Heart left ventricle (tissue), 16 donors: ENCODE data around the gene MAD2L1. TPM values are rescaled to one million over a fixed set of nuclear protein-coding genes. Genes with fewer than 3 reads are reported as not detected.

Experiments used
- ATAC-seq, 4 donors: fragments of 200-7000 bp; cut with Tn5 transposase; one replicate each; pipeline ENCODE4 v1.9.1; 2020 to 2022; ENCODE audit warnings: moderate library complexity in 4 of 4, mild to moderate bottlenecking in 3 of 4, moderate number of reproducible peaks in 1 of 4
- DNase-seq, 5 donors: peaks; one replicate each; pipeline ENCODE4 v3.0.0-alpha.2; 2020
- H3K27ac ChIP-seq, 12 donors: fragments of 200-600 bp; sonication (generic) in 4 of 12; one replicate each; pipeline versions ENCODE4 v1.5.0 to v1.8.0; 2016 to 2022; ENCODE audit warnings: mild to moderate bottlenecking in 2 of 12
- H3K27me3 ChIP-seq, 9 donors: fragments of 200-600 bp; sonication (generic) in 2 of 9; one replicate each; pipeline versions ENCODE4 v1.5.1 to v1.8.0; 2016 to 2022; ENCODE audit warnings: mild to moderate bottlenecking in 3 of 9
- H3K36me3 ChIP-seq, 9 donors: fragments of 200-600 bp; sonication (generic) in 2 of 9; one replicate each; pipeline versions ENCODE4 v1.5.0 to v1.8.0; 2018 to 2022; ENCODE audit warnings: mild to moderate bottlenecking in 2 of 9
- H3K4me1 ChIP-seq, 12 donors: fragments of 200-600 bp; sonication (generic) in 4 of 12; one replicate each; pipeline versions ENCODE4 v1.5.0 to v1.8.0; 2016 to 2022; ENCODE audit warnings: mild to moderate bottlenecking in 3 of 12
- H3K4me3 ChIP-seq, 12 donors: fragments of 200-600 bp; sonication (generic) in 4 of 12; one replicate each; pipeline versions ENCODE4 v1.5.0 to v1.8.0; 2017 to 2022; ENCODE audit warnings: mild to moderate bottlenecking in 9 of 12, moderate library complexity in 4 of 12
- H3K9me3 ChIP-seq, 12 donors: fragments of 200-600 bp; sonication (generic) in 4 of 12; one replicate each; pipeline versions ENCODE4 v1.5.0 to v1.8.0; 2016 to 2022; ENCODE audit warnings: mild to moderate bottlenecking in 1 of 12
- CTCF ChIP-seq, 12 donors: fragments of 200-600 bp; sonication (generic) in 4 of 12; IDR thresholded peaks; one replicate each; pipeline versions ENCODE4 v1.5.0 to v1.8.0; 2018 to 2022; ENCODE audit warnings: antibody characterized with exemption in 12 of 12, mild to moderate bottlenecking in 5 of 12
- POLR2A ChIP-seq, 2 donors: fragments of 450-650 bp; IDR thresholded peaks; one replicate each; pipeline ENCODE4 v1.6.1; 2017; ENCODE audit warnings: antibody characterized with exemption in 2 of 2, mild to moderate bottlenecking in 2 of 2, moderate library complexity in 2 of 2
- WGBS, 4 donors: extraction: QIAGEN DNeasy Blood & Tissue Kit in 2 of 4; methylation state at CpG; one replicate each; pipeline versions ENCODE4 v1.1.5 to v1.1.7; 2013 to 2018; 5-methylcytosine and 5-hydroxymethylcytosine counted together
- intact Hi-C, 10 donors: fragments of 100-400 bp; cut with DNase I; formaldehyde crosslinking; loops; one replicate each; pipeline versions ENCODE4 v1.11.1 to v1.14.2; 2022
- long read RNA-seq, 3 donors: library from polyadenylated mRNA; unstranded; transcript quantifications; one replicate each; pipeline ENCODE4 v2.0.0, GENCODE V29; 2020 to 2021
- polyA plus RNA-seq, 2 donors: library from polyadenylated mRNA; stranded (reverse); fragments of 200-250 nt; gene quantifications; one replicate each; pipeline ENCODE4 v1.2.3, GENCODE V29; 2013
- total RNA-seq, 9 donors: library from RNA; depleted of rRNA in 2 of 9; stranded (reverse); fragments of >200 nt in 2 of 9; fragmentation: NEBNext Ultra II Directional in 3 of 9; extraction: Animal tissue kit (Norgen Biotek cat#: 25700) in 3 of 9; gene quantifications; one replicate each; pipeline versions ENCODE4 v1.1.0 to v1.2.4, GENCODE V29; 2016 to 2023
- donor health status: ischemic (EF 13 %, LVEDD 7.1; RV severe dilation, severe dysfunction).
- donor health status: healthy with polysubstance abuse.
- donor health status: DM: no; HTN: yes; CAD: no.
- donor health status: DM: no; HTN: no; CAD: no.
- donor health status: ischemic (EF 25% LVEDD 6.9; RV normal size, moderate dysfunction).
- donor health status: ischemic (EF 25% LVEDD 5.7; RV mildly dilated, moderate dysfunction).
- donor health status: healthy.
- donor health status: DM: yes; HTN: yes; CAD: no.
- donor health status: ischemic (EF 35%, LVEDD 5.7; RV mildly dilated, moderate dysfunction).
- donor health status: nonischemic (EF 11% LVEDD 7.7; RV severe dilation, severe dysfunction).
- donor health status: DM: yes; HTN: yes; CAD: no.
- donor health status: PGD.
- donor health status: ischemic (EF 29% LVEDD 5.4; RV normal size, mild dysfunction).
- donor health status: nonischemic (EF 23%, LVEDD 6.1; RV moderate dilation, normal function).

The MAD2L1 gene
- 1 to 10 TPM in 7 of 9 donors, under 1 TPM in 2; 0.44 to 6.0 (median 1.9) TPM for total RNA-seq
- under 1 TPM; 0.50 to 0.86 TPM for polyA plus RNA-seq
- long read RNA-seq, donor 1, full-length matches to known transcripts: 2 of 2 reads
- long read RNA-seq, donor 1, partial matches to known transcripts: 0 of 2 reads
- long read RNA-seq, donor 1, other reads (novel, unspliced or antisense): 0 of 2 reads
- long read RNA-seq, donor 2, full-length matches to known transcripts: 12 of 14 reads
- long read RNA-seq, donor 2, partial matches to known transcripts: 1 of 14 reads
- long read RNA-seq, donor 2, other reads (novel, unspliced or antisense): 1 of 14 reads
- long read RNA-seq, donor 3, full-length matches to known transcripts: 2 of 2 reads
- long read RNA-seq, donor 3, partial matches to known transcripts: 0 of 2 reads
- long read RNA-seq, donor 3, other reads (novel, unspliced or antisense): 0 of 2 reads

GRCh38 chr4:120066517-120067340 is at the start of gene MAD2L1:
Gene MAD2L1 (minus strand): TSS chr4:120066848. CDS start chr4:120066734, 114 bp downstream.
- TF ChIP-seq CTCF (IDR thresholded peaks at IDR 0.05) (no peak), POLR2A (IDR thresholded peaks at IDR 0.05) (peak in 1 of 2 donors; percentile 81)
- H3K27ac ChIP-seq: peak within 1 kb of the TSS; percentile 85 to 99 (median 95)
- DNase-seq (peak; percentile 98 to 100 (median 99)), ATAC-seq (peak; percentile 98 to 99 (median 99))
- no peaks in the 10 kb centered on the region for H3K9me3 ChIP-seq
- intact Hi-C loops: no loop called here
- peak within 1 kb of the TSS; percentile 47 to 81 (median 69) for H3K4me3 ChIP-seq
- WGBS, 4 donors: 0 to 1% (median 0%) methylated on average over 50 to 65 of the region's 65 CpGs
- peaks cover 0 to 35% (median 15%) of the 10 kb centered on the region in 12 donors for H3K4me1 ChIP-seq
- H3K36me3 ChIP-seq: no peaks in the 10 kb centered on the region
- H3K27me3 ChIP-seq: no peaks in the 10 kb centered on the region

- DNase-seq (no peak), ATAC-seq (no peak)
- intact Hi-C loops: no loop called here
- Histone ChIP-seq H3K4me1 (no peaks in the 10 kb centered on the region), H3K27ac (no peak overlapping the region), H3K27me3 (no peaks in the 10 kb centered on the region), H3K36me3 (no peaks in the 10 kb centered on the region), H3K9me3 (no peaks in the 10 kb centered on the region), H3K4me3 (no peak overlapping the region)
- 96 to 100% (median 97%) methylated on average over 1 of the region's 1 CpG for WGBS, 4 donors
- no peak for TF ChIP-seq CTCF (IDR thresholded peaks at IDR 0.05)
- no peak for TF ChIP-seq POLR2A (IDR thresholded peaks at IDR 0.05)
Measured at GRCh38 chr4:120111745-120112144, 45.1 kb upstream of the MAD2L1 start.

- H3K27me3 ChIP-seq: no peaks in the 10 kb centered on the region
- TF ChIP-seq POLR2A (IDR thresholded peaks at IDR 0.05) (no peak), CTCF (IDR thresholded peaks at IDR 0.05) (no peak)
- H3K4me3 ChIP-seq: no peak overlapping the region
- no peak for DNase-seq
- H3K4me1 ChIP-seq: no peaks in the 10 kb centered on the region
- no peaks in the 10 kb centered on the region for H3K9me3 ChIP-seq
- no peak for ATAC-seq
- intact Hi-C loops: no loop called here
- no peak overlapping the region for H3K27ac ChIP-seq
- H3K36me3 ChIP-seq: no peaks in the 10 kb centered on the region
Measured at GRCh38 chr4:120109406-120109805, 42.8 kb upstream of the MAD2L1 start.

GRCh38 chr4:120105472-120105871 is 38.8 kb upstream of the MAD2L1 start:
- no peaks in the 10 kb centered on the region for H3K36me3 ChIP-seq
- no peak overlapping the region for H3K4me3 ChIP-seq
- H3K27ac ChIP-seq: no peak overlapping the region
- H3K27me3 ChIP-seq: no peaks in the 10 kb centered on the region
- H3K4me1 ChIP-seq: no peaks in the 10 kb centered on the region
- ATAC-seq (no peak), DNase-seq (no peak)
- TF ChIP-seq CTCF (IDR thresholded peaks at IDR 0.05) (no peak), POLR2A (IDR thresholded peaks at IDR 0.05) (no peak)
- WGBS, 4 donors: 83 to 96% (median 94%) methylated on average over 1 of the region's 1 CpG
- intact Hi-C loops: no loop called here
- H3K9me3 ChIP-seq: no peaks in the 10 kb centered on the region
